GM23338 (cell line): ENCODE measurements around the gene METTL22. TPM values are rescaled to one million over a fixed set of nuclear protein-coding genes. Genes with fewer than 3 reads are reported as not detected.

Experiments
- ATAC-seq: fragments of 200-7000 bp; cut with Tn5 transposase; 3 replicates; pipeline ENCODE4 v1.9.1; 2020
- DNase-seq: peaks from one replicate; pipeline ENCODE4 v3.0.0-alpha.2; 2015; ENCODE audit warnings: low spot score
- H2AFZ ChIP-seq: fragments of 200-600 bp; sonication (generic); 2 replicates; pipeline ENCODE4 v1.8.0; 2016; ENCODE audit warnings: antibody characterized with exemption, mild to moderate bottlenecking, moderate library complexity
- H3F3A ChIP-seq: fragments of 200-600 bp; sonication (generic); replicated peaks from 2 replicates; pipeline ENCODE4 v1.8.0; 2017; ENCODE audit warnings: antibody characterized with exemption, mixed run types, low read depth
- H3K27ac ChIP-seq: fragments of 200-600 bp; sonication (generic); 2 replicates; pipeline ENCODE4 v1.6.1; 2016; ENCODE audit warnings: low read depth
- H3K27me3 ChIP-seq: fragments of 200-600 bp; sonication (generic); 2 replicates; pipeline ENCODE4 v1.8.0; 2016; ENCODE audit warnings: mild to moderate bottlenecking, mixed run types, moderate library complexity; ENCODE audit not compliant: insufficient read depth
- H3K36me3 ChIP-seq: fragments of 200-600 bp; sonication (generic); 2 replicates; pipeline ENCODE4 v1.8.0; 2016; ENCODE audit warnings: mild to moderate bottlenecking; ENCODE audit not compliant: insufficient read depth
- H3K4me1 ChIP-seq: fragments of 200-600 bp; sonication (generic); 2 replicates; pipeline ENCODE4 v1.8.0; 2016; ENCODE audit warnings: mild to moderate bottlenecking, moderate library complexity; ENCODE audit not compliant: insufficient read depth
- H3K4me2 ChIP-seq: fragments of 200-600 bp; sonication (generic); 2 replicates; pipeline ENCODE4 v1.7.1; 2017; ENCODE audit warnings: mixed run types
- H3K4me3 ChIP-seq: fragments of 200-600 bp; sonication (generic); 2 replicates; pipeline ENCODE4 v1.6.1; 2016; ENCODE audit warnings: mixed run types
- H3K79me2 ChIP-seq: fragments of 200-600 bp; sonication (generic); replicated peaks from 2 replicates; pipeline ENCODE4 v1.8.0; 2017; ENCODE audit warnings: mild to moderate bottlenecking; ENCODE audit not compliant: insufficient read depth
- H3K9me2 ChIP-seq: fragments of 200-600 bp; sonication (generic); 2 replicates; pipeline ENCODE4 v1.8.0; 2017; ENCODE audit not compliant: insufficient read depth
- H4K20me1 ChIP-seq: fragments of 200-600 bp; sonication (generic); replicated peaks from 2 replicates; pipeline ENCODE4 v1.8.0; 2017; ENCODE audit warnings: mild to moderate bottlenecking; ENCODE audit not compliant: insufficient read depth
- H3K27ac Mint-ChIP-seq: 2 replicates; pipeline ENCODE4 v1.8.0; 2020; ENCODE audit warnings: inconsistent platforms, mild to moderate bottlenecking, moderate library complexity, mixed read lengths
- H3K27me3 Mint-ChIP-seq: 3 replicates; pipeline ENCODE4 v1.8.0; 2022; ENCODE audit warnings: low read depth, mild to moderate bottlenecking, moderate library complexity, mixed read lengths, inconsistent platforms; ENCODE audit not compliant: insufficient read depth, poor library complexity
- H3K36me3 Mint-ChIP-seq: 3 replicates; pipeline ENCODE4 v1.8.0; 2021; ENCODE audit warnings: low read depth, mild to moderate bottlenecking, inconsistent platforms, moderate library complexity, mixed read lengths
- H3K4me1 Mint-ChIP-seq: 3 replicates; pipeline ENCODE4 v1.8.0; 2020; ENCODE audit warnings: mild to moderate bottlenecking, inconsistent platforms, mixed read lengths
- H3K4me3 Mint-ChIP-seq: 3 replicates; pipeline ENCODE4 v1.8.0; 2021; ENCODE audit warnings: moderate library complexity, mild to moderate bottlenecking, inconsistent platforms, mixed read lengths
- H3K9me3 Mint-ChIP-seq: 3 replicates; pipeline ENCODE4 v1.8.0; 2020; ENCODE audit warnings: moderate library complexity, mild to moderate bottlenecking, inconsistent platforms, mixed read lengths
- EZH2 ChIP-seq: fragments of 200-600 bp; sonication (generic); IDR thresholded peaks from one replicate; pipeline ENCODE4 v1.8.0; 2017; ENCODE audit warnings: antibody characterized with exemption, mild to moderate bottlenecking, low read depth; ENCODE audit not compliant: unreplicated experiment
- EZH2phosphoT487 ChIP-seq: fragments of 200-600 bp; sonication (generic); IDR thresholded peaks from one replicate; pipeline ENCODE4 v1.8.1; 2018; ENCODE audit warnings: antibody characterized with exemption; ENCODE audit not compliant: unreplicated experiment
- JUNB ChIP-seq: IDR thresholded peaks from one replicate; pipeline ENCODE4 v1.6.1; 2016; ENCODE audit warnings: antibody characterized with exemption; ENCODE audit not compliant: unreplicated experiment
- NANOG ChIP-seq: IDR thresholded peaks from 2 replicates; pipeline ENCODE4 v1.6.1; 2016; ENCODE audit warnings: antibody characterized with exemption, borderline replicate concordance
- POLR2AphosphoS5 ChIP-seq: IDR thresholded peaks from 2 replicates; pipeline ENCODE4 v1.6.1; 2016; ENCODE audit warnings: antibody characterized with exemption, low read depth
- STAT1 ChIP-seq: IDR thresholded peaks from one replicate; pipeline ENCODE4 v1.6.1; 2016; ENCODE audit warnings: antibody characterized with exemption; ENCODE audit not compliant: unreplicated experiment
- ZNF331 ChIP-seq: fragments of 250-450 bp; sonication (Bioruptor Pico); IDR thresholded peaks from 2 replicates; pipeline ENCODE4 v1.5.0; 2020; ENCODE audit warnings: low read depth, mild to moderate bottlenecking, moderate library complexity
- polyA plus RNA-seq: library from polyadenylated mRNA; unstranded; fragments of >200 nt; fragmentation: Nextera tagmentation; extraction: Ambion mirVana; gene quantifications from 2 replicates; pipeline ENCODE4 v1.2.1, GENCODE V29; 2016
- total RNA-seq: library from RNA; depleted of rRNA; stranded (reverse); fragments of >200 nt; shearing (Covaris generic); gene quantifications from 2 replicates; pipeline ENCODE4 v1.2.3, GENCODE V29; 2014
- TF ChIP-seq, protein P1 (sequence below): fragments of 250-450 bp; sonication (Bioruptor Pico); IDR thresholded peaks from 2 replicates; pipeline ENCODE4 v1.5.0; 2020; ENCODE audit warnings: mild to moderate bottlenecking, moderate library complexity
- TF ChIP-seq, protein P2 (sequence below): IDR thresholded peaks from one replicate; pipeline ENCODE4 v1.6.1; 2018; ENCODE audit warnings: antibody characterized with exemption; ENCODE audit not compliant: unreplicated experiment
- TF ChIP-seq, protein P3 (sequence below): IDR thresholded peaks from 2 replicates; pipeline ENCODE4 v1.6.1; 2016; ENCODE audit warnings: antibody characterized with exemption

METTL22 gene
- total and polyA plus RNA-seq, 2 experiments from 2014 or later: 51.4 to 51.8 TPM

DNA sequence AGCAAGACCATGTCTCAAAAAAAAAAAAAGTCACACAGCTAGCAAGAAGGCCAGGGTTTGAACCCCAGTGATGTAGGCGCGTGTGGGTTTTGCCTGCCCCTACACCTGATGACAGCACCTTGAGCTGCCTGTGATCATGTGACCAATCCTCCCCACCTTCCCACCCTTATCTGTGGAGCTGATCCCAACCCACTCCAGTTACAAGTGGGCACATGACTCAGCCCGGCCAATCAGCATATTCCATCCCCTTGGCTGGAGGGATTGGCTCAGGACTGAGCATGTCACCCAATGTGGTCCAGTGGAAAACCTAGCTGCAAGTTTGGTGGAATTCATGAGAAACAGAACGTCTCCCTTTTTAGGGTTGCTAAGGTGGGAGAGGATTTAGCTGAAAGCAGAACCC is 37.8 kb upstream of the METTL22 start:
- no peak overlapping the region for H3K4me3 ChIP-seq
- Mint-ChIP-seq H3K4me1 (peaks cover 13% of the 10 kb centered on the region), H3K27ac (no peak overlapping the region), H3K4me3 (no peak overlapping the region), H3K27me3 (peaks cover 12% of the 10 kb centered on the region), H3K36me3 (no peaks in the 10 kb centered on the region; the same call in 2 of the 3 replicates), H3K9me3 (0 out of 3 replicates have a peak, but pooled peaks cover 2% of the 10 kb centered on the region)
- H2AFZ ChIP-seq: peak overlapping the region; percentile 20; the same call in 1 of the 2 replicates
- no peak overlapping the region for H3K4me2 ChIP-seq
- peak; percentile 44 for ATAC-seq
- no peaks in the 10 kb centered on the region for H3F3A ChIP-seq
- H3K4me1 ChIP-seq: no peaks in the 10 kb centered on the region; the same call in 1 of the 2 replicates
- H3K27ac ChIP-seq: no peak overlapping the region
- no peak for TF ChIP-seq NANOG
- TF ChIP-seq, protein P1, sequence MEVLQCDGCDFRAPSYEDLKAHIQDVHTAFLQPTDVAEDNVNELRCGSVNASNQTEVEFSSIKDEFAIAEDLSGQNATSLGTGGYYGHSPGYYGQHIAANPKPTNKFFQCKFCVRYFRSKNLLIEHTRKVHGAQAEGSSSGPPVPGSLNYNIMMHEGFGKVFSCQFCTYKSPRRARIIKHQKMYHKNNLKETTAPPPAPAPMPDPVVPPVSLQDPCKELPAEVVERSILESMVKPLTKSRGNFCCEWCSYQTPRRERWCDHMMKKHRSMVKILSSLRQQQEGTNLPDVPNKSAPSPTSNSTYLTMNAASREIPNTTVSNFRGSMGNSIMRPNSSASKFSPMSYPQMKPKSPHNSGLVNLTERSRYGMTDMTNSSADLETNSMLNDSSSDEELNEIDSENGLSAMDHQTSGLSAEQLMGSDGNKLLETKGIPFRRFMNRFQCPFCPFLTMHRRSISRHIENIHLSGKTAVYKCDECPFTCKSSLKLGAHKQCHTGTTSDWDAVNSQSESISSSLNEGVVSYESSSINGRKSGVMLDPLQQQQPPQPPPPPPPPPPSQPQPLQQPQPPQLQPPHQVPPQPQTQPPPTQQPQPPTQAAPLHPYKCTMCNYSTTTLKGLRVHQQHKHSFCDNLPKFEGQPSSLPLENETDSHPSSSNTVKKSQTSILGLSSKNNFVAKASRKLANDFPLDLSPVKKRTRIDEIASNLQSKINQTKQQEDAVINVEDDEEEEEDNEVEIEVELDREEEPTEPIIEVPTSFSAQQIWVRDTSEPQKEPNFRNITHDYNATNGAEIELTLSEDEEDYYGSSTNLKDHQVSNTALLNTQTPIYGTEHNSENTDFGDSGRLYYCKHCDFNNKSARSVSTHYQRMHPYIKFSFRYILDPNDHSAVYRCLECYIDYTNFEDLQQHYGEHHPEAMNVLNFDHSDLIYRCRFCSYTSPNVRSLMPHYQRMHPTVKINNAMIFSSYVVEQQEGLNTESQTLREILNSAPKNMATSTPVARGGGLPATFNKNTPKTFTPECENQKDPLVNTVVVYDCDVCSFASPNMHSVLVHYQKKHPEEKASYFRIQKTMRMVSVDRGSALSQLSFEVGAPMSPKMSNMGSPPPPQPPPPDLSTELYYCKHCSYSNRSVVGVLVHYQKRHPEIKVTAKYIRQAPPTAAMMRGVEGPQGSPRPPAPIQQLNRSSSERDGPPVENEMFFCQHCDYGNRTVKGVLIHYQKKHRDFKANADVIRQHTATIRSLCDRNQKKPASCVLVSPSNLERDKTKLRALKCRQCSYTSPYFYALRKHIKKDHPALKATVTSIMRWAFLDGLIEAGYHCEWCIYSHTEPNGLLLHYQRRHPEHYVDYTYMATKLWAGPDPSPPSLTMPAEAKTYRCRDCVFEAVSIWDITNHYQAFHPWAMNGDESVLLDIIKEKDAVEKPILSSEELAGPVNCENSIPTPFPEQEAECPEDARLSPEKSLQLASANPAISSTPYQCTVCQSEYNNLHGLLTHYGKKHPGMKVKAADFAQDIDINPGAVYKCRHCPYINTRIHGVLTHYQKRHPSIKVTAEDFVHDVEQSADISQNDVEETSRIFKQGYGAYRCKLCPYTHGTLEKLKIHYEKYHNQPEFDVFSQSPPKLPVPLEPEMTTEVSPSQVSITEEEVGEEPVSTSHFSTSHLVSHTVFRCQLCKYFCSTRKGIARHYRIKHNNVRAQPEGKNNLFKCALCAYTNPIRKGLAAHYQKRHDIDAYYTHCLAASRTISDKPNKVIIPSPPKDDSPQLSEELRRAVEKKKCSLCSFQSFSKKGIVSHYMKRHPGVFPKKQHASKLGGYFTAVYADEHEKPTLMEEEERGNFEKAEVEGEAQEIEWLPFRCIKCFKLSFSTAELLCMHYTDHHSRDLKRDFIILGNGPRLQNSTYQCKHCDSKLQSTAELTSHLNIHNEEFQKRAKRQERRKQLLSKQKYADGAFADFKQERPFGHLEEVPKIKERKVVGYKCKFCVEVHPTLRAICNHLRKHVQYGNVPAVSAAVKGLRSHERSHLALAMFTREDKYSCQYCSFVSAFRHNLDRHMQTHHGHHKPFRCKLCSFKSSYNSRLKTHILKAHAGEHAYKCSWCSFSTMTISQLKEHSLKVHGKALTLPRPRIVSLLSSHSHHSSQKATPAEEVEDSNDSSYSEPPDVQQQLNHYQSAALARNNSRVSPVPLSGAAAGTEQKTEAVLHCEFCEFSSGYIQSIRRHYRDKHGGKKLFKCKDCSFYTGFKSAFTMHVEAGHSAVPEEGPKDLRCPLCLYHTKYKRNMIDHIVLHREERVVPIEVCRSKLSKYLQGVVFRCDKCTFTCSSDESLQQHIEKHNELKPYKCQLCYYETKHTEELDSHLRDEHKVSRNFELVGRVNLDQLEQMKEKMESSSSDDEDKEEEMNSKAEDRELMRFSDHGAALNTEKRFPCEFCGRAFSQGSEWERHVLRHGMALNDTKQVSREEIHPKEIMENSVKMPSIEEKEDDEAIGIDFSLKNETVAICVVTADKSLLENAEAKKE (CRISPR knock-in tag): no peak
- no peak for TF ChIP-seq JUNB
- TF ChIP-seq POLR2AphosphoS5: no peak
- TF ChIP-seq EZH2phosphoT487: no peak
- TF ChIP-seq STAT1: no peak
- TF ChIP-seq ZNF331 (CRISPR knock-in tag): no peak
- TF ChIP-seq, protein P2, sequence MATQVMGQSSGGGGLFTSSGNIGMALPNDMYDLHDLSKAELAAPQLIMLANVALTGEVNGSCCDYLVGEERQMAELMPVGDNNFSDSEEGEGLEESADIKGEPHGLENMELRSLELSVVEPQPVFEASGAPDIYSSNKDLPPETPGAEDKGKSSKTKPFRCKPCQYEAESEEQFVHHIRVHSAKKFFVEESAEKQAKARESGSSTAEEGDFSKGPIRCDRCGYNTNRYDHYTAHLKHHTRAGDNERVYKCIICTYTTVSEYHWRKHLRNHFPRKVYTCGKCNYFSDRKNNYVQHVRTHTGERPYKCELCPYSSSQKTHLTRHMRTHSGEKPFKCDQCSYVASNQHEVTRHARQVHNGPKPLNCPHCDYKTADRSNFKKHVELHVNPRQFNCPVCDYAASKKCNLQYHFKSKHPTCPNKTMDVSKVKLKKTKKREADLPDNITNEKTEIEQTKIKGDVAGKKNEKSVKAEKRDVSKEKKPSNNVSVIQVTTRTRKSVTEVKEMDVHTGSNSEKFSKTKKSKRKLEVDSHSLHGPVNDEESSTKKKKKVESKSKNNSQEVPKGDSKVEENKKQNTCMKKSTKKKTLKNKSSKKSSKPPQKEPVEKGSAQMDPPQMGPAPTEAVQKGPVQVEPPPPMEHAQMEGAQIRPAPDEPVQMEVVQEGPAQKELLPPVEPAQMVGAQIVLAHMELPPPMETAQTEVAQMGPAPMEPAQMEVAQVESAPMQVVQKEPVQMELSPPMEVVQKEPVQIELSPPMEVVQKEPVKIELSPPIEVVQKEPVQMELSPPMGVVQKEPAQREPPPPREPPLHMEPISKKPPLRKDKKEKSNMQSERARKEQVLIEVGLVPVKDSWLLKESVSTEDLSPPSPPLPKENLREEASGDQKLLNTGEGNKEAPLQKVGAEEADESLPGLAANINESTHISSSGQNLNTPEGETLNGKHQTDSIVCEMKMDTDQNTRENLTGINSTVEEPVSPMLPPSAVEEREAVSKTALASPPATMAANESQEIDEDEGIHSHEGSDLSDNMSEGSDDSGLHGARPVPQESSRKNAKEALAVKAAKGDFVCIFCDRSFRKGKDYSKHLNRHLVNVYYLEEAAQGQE: no peak
- TF ChIP-seq, protein P3, sequence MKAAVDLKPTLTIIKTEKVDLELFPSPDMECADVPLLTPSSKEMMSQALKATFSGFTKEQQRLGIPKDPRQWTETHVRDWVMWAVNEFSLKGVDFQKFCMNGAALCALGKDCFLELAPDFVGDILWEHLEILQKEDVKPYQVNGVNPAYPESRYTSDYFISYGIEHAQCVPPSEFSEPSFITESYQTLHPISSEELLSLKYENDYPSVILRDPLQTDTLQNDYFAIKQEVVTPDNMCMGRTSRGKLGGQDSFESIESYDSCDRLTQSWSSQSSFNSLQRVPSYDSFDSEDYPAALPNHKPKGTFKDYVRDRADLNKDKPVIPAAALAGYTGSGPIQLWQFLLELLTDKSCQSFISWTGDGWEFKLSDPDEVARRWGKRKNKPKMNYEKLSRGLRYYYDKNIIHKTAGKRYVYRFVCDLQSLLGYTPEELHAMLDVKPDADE: no peak
- TF ChIP-seq EZH2: no peak
- no peaks in the 10 kb centered on the region for H3K79me2 ChIP-seq
- H3K27me3 ChIP-seq: peaks cover 17% of the 10 kb centered on the region
- H4K20me1 ChIP-seq: no peaks in the 10 kb centered on the region
- H3K9me2 ChIP-seq: no peaks in the 10 kb centered on the region; the same call in 1 of the 2 replicates
- peak; percentile 53 for DNase-seq
- H3K36me3 ChIP-seq: no peaks in the 10 kb centered on the region
